Subcutaneous adipose tissue (tissue), 4 donors: ENCODE data around the gene CHMP2A. TPM values are rescaled to one million over a fixed set of nuclear protein-coding genes. Genes with fewer than 3 reads are reported as not detected.

ENCODE experiments used
- total RNA-seq, 4 donors: library from RNA; depleted of rRNA; stranded (reverse); fragments of >200 nt; gene quantifications; one replicate each; pipeline ENCODE4 v1.1.0, GENCODE V29; 2016
- TF ChIP-seq, protein P1 (sequence below): fragments of 450-650 bp; IDR thresholded peaks from one replicate; pipeline ENCODE4 v1.5.1; 2016; ENCODE audit warnings: low read depth, mild to moderate bottlenecking, control low read depth, antibody characterized with exemption, moderate library complexity

CHMP2A gene
- total RNA-seq, 4 donors from 2014 or later, result 96.8 to 133 (median 106) TPM

DNA sequence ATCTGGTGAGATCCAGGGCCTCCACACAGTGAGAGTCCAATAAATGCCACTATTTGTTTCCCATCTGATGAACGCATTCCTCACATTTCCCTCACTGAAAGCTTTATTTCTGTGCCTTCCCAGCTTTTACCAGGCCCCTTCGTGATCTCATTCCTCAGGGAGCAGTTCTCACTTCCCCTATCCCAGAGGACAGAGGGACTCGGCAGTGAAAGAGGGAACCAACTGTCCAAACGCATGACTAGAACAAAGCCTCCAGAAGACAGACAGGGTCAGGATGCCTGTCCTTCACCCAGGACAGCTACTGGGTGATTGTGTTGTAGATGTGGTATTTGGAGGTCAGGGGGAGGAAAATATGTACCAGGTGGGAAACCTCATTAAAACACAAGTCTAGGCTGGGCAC is 33.3 kb downstream of the CHMP2A start:
- TF ChIP-seq, protein P1, sequence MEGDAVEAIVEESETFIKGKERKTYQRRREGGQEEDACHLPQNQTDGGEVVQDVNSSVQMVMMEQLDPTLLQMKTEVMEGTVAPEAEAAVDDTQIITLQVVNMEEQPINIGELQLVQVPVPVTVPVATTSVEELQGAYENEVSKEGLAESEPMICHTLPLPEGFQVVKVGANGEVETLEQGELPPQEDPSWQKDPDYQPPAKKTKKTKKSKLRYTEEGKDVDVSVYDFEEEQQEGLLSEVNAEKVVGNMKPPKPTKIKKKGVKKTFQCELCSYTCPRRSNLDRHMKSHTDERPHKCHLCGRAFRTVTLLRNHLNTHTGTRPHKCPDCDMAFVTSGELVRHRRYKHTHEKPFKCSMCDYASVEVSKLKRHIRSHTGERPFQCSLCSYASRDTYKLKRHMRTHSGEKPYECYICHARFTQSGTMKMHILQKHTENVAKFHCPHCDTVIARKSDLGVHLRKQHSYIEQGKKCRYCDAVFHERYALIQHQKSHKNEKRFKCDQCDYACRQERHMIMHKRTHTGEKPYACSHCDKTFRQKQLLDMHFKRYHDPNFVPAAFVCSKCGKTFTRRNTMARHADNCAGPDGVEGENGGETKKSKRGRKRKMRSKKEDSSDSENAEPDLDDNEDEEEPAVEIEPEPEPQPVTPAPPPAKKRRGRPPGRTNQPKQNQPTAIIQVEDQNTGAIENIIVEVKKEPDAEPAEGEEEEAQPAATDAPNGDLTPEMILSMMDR, result no peak

- TF ChIP-seq, protein P1, result no peak
Measured at GRCh38 chr19:58520257-58520599, 34.7 kb downstream of the CHMP2A start.

DNA sequence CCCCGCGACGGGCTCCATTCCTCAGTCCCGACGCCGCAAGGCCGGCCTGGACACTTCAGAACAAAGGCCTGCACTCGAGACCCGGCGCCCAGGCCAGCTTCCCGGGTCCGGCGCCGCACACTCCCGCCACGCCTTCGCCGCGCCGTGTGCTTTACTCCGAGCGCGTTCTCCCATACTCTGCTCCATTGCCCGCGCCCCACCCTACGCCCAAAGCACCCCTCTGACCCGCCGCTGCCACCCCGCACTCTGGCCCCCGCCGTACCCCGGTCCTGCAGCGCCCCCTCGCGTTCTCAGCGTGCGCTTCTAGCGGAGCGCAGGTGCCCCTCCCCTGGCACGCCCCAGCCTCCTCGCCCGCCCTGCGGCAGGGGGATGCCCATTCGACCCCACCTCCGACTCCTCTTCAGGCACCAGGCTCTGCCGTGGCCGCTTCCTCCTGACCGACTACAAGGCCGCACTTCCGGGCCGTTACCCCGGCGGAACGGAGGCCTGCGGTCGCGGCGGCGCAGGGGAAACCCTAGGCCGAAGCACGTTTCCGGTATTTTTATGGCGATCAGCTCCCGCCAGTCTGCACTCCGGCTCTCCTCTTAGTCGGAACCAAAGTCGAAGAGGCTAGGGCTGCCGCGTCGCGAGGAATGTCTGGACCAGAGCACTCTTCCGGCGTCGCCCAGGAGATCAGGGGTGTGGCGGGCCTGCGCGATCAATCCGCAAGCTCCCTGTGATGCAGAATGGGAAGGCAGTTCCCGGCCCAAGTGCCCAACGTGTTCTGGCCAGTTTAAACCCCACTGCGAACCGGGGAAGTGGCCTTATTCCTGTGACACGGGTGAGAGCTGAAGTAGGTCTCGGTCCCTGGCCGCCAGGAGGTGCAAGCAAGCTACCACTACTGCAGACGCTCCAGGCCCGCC is 35.3 kb downstream of the CHMP2A start, which contains the start of gene ZBTB45:
ZBTB45 (minus strand) TSS at position 456 of the 902 bp plus-strand sequence. CDS start 2,137 bp downstream, outside the sequence.
- TF ChIP-seq, protein P1, result no peak

- TF ChIP-seq, protein P1, result no peak
Measured at GRCh38 chr19:58519087-58519354, 35.9 kb downstream of the CHMP2A start.

DNA sequence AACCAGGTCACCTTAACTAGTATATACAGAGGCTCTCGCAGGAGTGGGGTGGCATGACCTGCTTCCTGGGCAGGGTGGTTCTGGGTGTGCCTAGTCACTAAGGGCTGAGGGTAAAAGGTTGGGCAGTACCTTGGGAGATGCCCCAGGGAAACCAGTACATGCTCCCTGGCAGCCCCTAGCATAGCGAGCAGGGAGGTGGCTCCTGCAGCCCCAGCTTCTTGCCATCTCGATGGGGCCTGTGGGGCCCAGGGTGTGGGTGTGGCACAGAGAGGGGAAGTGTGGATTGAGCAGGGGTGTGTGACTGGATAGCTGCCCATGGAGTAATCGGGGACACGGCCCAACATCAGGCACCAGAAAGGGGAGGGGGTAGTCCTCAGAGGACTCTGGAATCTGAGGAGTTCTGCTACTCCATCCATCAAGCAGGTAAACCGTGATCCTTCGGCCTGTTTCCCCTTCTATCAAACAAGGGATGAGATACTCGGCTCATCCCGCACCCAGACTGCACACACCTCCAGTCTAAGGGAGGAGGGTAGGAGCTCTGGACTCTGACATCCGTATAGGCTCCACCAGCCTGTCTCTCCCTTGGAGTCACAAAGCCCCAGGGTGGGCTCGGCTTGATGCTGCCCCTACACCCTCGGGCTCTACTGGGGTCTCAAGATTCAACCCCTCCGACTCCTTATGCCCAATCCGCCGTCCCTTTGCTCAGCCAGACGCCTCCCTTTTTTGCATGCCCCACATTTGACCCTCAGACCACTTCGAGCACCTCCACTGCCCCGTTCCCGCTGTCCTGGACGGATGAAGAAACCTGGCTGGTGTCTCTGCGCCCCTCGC is 36.4 kb downstream of the CHMP2A start:
- TF ChIP-seq, protein P1, result no peak

- TF ChIP-seq, protein P1, result no peak
Measured at GRCh38 chr19:58516964-58517833, 37.7 kb downstream of the CHMP2A start.
